Activated B cell treated with CpG ODN at 0.5 μM for 24 hours (primary cell): ENCODE data around the gene KBTBD12. TPM values are rescaled to one million over a fixed set of nuclear protein-coding genes. Genes with fewer than 3 reads are reported as not detected.
"Not testable (repeated sequence)": the region's sequence is repeated elsewhere in the genome, so short reads cannot be mapped to it uniquely, and the experiment has no call there.

Experiments
- ATAC-seq: fragments of 200-7000 bp; cut with Tn5 transposase; one replicate; pipeline ENCODE4 v1.10.0; 2021; ENCODE audit warnings: low read depth, mild to moderate bottlenecking, moderate library complexity
- CTCF ChIA-PET: fragments of 350-600 bp; sonication (Branson Sonifier 250); formaldehyde crosslinking; loops from one replicate; lab custom pipeline; 2021; ENCODE audit warnings: antibody characterized with exemption; lab: Charles Lee
- POLR2A ChIA-PET: fragments of 350-600 bp; sonication (Branson Sonifier 250); formaldehyde crosslinking; loops from one replicate; lab custom pipeline; 2021; ENCODE audit warnings: antibody characterized with exemption; lab: Charles Lee
- DNase-seq: peaks from one replicate; pipeline ENCODE4 v3.0.0; 2022
- H3K27ac Mint-ChIP-seq: one replicate; pipeline ENCODE4 v1.8.0; 2020; ENCODE audit warnings: mixed read lengths
- H3K27me3 Mint-ChIP-seq: one replicate; pipeline ENCODE4 v1.8.0; 2021; ENCODE audit warnings: mixed read lengths
- H3K36me3 Mint-ChIP-seq: one replicate; pipeline ENCODE4 v1.8.0; 2021; ENCODE audit warnings: low read depth, mixed read lengths
- H3K4me1 Mint-ChIP-seq: one replicate; pipeline ENCODE4 v1.8.0; 2021; ENCODE audit warnings: mixed read lengths
- H3K4me3 Mint-ChIP-seq: one replicate; pipeline ENCODE4 v1.8.0; 2020; ENCODE audit warnings: mild to moderate bottlenecking, mixed read lengths
- H3K9me3 Mint-ChIP-seq: one replicate; pipeline ENCODE4 v1.8.0; 2020; ENCODE audit warnings: mixed read lengths
- intact Hi-C: fragments of 100-400 bp; cut with micrococcal nuclease; formaldehyde crosslinking; loops from one replicate; pipeline ENCODE4 v1.15.1; 2024
- total RNA-seq: library from RNA; stranded (reverse); gene quantifications from 2 replicates; pipeline ENCODE4 v1.2.3, GENCODE V29; 2022
- TF ChIP-seq, protein P1 (sequence below): fragments of 200-600 bp; IDR thresholded peaks from one replicate; pipeline ENCODE4 v1.8.0; 2022; ENCODE audit warnings: antibody characterized with exemption, mild to moderate bottlenecking

Gene KBTBD12
- total RNA-seq, 1 donor from 2014 or later: 0.16 TPM

DNA sequence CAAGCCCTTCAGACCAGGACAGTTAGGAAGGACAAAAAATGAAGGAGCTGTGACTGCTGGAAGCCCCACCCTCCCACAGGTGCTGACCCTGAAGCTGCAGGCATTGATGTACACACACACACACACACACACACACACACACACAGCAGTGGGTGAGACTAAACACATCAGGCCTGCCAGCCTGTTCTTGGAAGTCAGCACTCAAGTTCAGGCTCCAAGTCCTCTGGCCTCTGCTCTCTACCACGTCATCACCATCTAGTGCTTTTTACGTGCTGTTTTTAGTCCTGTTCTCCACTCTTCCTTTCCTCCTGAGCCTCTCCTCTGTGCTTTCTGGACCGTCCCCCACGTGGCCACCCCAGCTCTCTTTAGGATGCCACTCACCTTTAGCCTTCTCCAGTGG is 5.4 kb upstream of the KBTBD12 start:
- ATAC-seq (no peak), DNase-seq (no peak)
- CTCF ChIA-PET: no interaction called here
- Mint-ChIP-seq H3K27ac (no peak overlapping the region), H3K4me3 (no peak overlapping the region), H3K27me3 (peaks cover 26% of the 10 kb centered on the region), H3K4me1 (peaks cover 9% of the 10 kb centered on the region), H3K9me3 (peaks cover 5% of the 10 kb centered on the region), H3K36me3 (no peaks in the 10 kb centered on the region)
- intact Hi-C loops: no loop called here
- TF ChIP-seq, protein P1, sequence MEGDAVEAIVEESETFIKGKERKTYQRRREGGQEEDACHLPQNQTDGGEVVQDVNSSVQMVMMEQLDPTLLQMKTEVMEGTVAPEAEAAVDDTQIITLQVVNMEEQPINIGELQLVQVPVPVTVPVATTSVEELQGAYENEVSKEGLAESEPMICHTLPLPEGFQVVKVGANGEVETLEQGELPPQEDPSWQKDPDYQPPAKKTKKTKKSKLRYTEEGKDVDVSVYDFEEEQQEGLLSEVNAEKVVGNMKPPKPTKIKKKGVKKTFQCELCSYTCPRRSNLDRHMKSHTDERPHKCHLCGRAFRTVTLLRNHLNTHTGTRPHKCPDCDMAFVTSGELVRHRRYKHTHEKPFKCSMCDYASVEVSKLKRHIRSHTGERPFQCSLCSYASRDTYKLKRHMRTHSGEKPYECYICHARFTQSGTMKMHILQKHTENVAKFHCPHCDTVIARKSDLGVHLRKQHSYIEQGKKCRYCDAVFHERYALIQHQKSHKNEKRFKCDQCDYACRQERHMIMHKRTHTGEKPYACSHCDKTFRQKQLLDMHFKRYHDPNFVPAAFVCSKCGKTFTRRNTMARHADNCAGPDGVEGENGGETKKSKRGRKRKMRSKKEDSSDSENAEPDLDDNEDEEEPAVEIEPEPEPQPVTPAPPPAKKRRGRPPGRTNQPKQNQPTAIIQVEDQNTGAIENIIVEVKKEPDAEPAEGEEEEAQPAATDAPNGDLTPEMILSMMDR: no peak
- POLR2A ChIA-PET: no interaction called here

DNA sequence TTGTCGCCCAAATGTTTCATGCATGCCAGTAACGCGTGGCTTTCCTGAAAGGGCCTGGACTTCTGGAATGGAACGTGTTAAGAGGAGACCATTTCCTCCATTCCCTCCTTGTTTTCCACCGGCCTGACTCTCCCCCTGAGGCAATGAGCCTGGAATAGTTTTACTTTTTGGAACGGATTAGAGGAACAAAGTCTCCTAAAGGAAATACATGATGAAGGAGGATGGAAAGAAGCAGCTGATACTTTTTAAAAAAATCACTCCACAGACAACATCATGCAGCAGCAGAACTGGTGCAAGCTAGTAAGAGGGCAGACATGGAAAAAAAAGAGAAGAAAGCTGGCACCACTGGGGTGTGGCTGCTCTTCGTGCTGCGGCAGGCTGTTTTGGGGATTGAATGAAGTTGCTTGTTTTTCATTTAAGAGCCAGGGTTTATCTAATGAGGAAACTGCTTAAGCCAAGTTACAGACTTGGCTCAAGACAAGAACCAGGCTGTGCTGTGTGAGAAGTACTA is 3.6 kb upstream of the KBTBD12 start:
- Mint-ChIP-seq H3K27ac (no peak overlapping the region), H3K36me3 (no peaks in the 10 kb centered on the region), H3K4me1 (peaks cover 9% of the 10 kb centered on the region), H3K27me3 (peaks cover 39% of the 10 kb centered on the region), H3K4me3 (no peak overlapping the region), H3K9me3 (peaks cover 5% of the 10 kb centered on the region)
- DNase-seq (no peak), ATAC-seq (no peak)
- TF ChIP-seq, protein P1: no peak
- CTCF ChIA-PET: no interaction called here
- POLR2A ChIA-PET: interaction anchor here (0.6 kb wide), 1 partner anchor 76 kb away, joined by 3 read pairs; no protein-coding TSS in a partner anchor
- intact Hi-C loops: no loop called here

DNA sequence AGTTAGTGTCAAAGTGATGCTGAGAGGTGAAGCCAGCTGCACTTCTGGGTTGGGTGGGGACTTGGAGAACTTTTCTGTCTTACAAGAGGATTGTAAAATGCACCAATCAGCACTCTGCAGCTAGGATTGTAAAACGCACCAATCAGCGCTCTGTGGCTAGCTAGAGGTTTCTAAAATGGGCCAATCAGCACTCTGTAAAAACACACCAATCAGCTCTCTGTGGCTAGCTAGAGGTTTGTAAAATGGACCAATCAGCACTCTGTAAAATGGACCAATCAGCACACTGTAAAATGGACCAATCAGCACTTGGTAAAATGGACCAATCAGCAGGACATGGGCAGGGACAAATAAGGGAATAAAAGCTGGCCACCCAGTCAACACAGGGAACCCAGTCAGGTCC is 1.2 kb upstream of the KBTBD12 start:
- H3K36me3 Mint-ChIP-seq, H3K4me1 Mint-ChIP-seq, DNase-seq, intact Hi-C loops, H3K27ac Mint-ChIP-seq, H3K4me3 Mint-ChIP-seq, H3K9me3 Mint-ChIP-seq, CTCF ChIA-PET, POLR2A ChIA-PET, ATAC-seq: not testable (repeated sequence)
- peaks cover 47% of the 10 kb centered on the region for H3K27me3 Mint-ChIP-seq

DNA sequence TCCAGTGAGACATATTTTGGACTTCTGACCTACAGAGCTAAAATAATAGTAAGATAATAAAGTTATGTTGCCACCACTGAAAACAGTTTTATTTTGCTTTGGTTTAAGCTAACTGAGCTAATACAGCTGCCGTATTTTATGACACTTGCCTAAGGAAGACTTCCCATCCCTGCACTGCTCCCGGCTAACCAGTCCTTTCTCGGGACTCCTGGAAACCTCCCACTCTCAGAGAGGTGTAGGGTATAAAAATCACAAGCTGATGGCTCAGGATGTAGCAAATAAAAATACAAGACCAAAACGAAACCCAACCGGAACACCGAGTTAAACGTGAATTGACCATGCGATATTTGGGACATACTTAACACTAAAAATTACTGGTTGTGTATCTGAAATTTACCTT is 448 bp upstream of the KBTBD12 start:
- DNase-seq (no peak), ATAC-seq (no peak)
- peaks cover 47% of the 10 kb centered on the region for H3K27me3 Mint-ChIP-seq
- intact Hi-C loops: no loop called here
- no peaks in the 10 kb centered on the region for H3K36me3 Mint-ChIP-seq
- CTCF ChIA-PET: no interaction called here
- POLR2A ChIA-PET: no interaction called here
- H3K9me3 Mint-ChIP-seq: peaks cover 5% of the 10 kb centered on the region
- peaks cover 5% of the 10 kb centered on the region for H3K4me1 Mint-ChIP-seq
- TF ChIP-seq, protein P1: no peak
- H3K27ac Mint-ChIP-seq: no peak overlapping the region
- no peak overlapping the region for H3K4me3 Mint-ChIP-seq

DNA sequence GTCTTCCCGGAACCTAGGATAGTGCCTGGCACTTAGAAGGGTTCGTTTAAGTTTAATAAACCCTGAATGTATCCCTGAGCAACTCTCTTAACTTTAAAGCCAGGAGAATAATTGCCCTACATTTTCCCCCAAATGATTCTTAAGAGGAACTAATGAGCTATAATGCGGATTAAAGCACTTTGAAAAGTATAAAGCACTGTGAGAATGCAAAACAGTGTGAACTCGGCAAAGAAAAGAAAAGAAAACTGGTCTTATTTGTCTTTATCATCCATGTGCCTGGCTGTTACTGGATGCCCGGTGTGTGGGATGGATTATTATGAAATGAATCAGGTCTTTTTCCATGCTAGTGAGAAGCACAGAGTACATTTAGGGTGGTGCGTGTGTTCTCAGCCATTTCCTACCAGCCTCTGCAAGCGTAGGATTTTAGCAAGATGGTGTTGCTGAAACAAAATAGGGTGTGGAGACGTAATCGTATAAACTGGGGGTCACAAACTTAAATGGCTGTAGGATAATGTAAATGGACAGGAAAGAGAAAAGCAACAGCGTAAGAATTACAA is 983 bp downstream of the KBTBD12 start:
- H3K9me3 Mint-ChIP-seq: peaks cover 5% of the 10 kb centered on the region
- TF ChIP-seq, protein P1: no peak
- H3K36me3 Mint-ChIP-seq: no peaks in the 10 kb centered on the region
- H3K27me3 Mint-ChIP-seq: peaks cover 43% of the 10 kb centered on the region
- peaks cover 5% of the 10 kb centered on the region for H3K4me1 Mint-ChIP-seq
- intact Hi-C loops: no loop called here
- CTCF ChIA-PET: no interaction called here
- no peak overlapping the region for H3K27ac Mint-ChIP-seq
- POLR2A ChIA-PET: no interaction called here
- ATAC-seq (no peak), DNase-seq (no peak)
- peak overlapping the region; percentile 45 for H3K4me3 Mint-ChIP-seq

DNA sequence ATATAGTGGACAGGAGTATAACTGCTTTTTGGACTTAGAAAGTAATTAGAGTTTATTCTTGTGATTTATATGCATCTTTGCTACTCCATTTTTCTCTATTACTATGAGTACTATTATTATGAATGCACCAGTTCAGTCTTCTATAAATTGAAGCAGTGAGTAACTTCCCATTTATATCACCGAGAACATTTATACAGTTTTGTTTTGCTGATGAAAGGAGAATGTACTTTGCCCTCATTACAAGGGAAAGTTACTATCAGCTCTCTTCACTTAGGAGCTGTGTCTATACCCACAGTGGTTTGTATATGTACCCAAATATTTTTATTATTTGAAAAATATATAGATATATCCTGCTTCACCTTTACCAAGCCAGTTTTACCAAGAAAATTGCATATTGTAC is 5.7 kb downstream of the KBTBD12 start:
- peaks cover 18% of the 10 kb centered on the region for H3K27me3 Mint-ChIP-seq
- CTCF ChIA-PET: no interaction called here
- DNase-seq (no peak), ATAC-seq (no peak)
- peaks cover 9% of the 10 kb centered on the region for H3K4me1 Mint-ChIP-seq
- intact Hi-C loops: no loop called here
- no peaks in the 10 kb centered on the region for H3K36me3 Mint-ChIP-seq
- no peak overlapping the region for H3K27ac Mint-ChIP-seq
- no peaks in the 10 kb centered on the region for H3K9me3 Mint-ChIP-seq
- TF ChIP-seq, protein P1: no peak
- POLR2A ChIA-PET: no interaction called here
- H3K4me3 Mint-ChIP-seq: no peak overlapping the region
